Stimulated activated CD4-positive, alpha-beta T cell treated with anti-CD3 and anti-CD28 coated beads, Interleukin-4, amount 100 ng/mL, for 4 hours (primary cell): Measurements from ENCODE around the gene PHACTR1.

Experiments used
- DNase-seq, 2 experiments: peaks; one replicate each; pipeline ENCODE4 v3.0.0-alpha.2; 2020

Gene PHACTR1

GRCh38 chr6:13172291-13172690 lies 455.7 kb downstream of the PHACTR1 start:
- DNase-seq = no peak

- DNase-seq = no peak
Observed at GRCh38 chr6:13175087-13175486, 458.5 kb downstream of the PHACTR1 start.

GRCh38 chr6:13175759-13176158 lies 459.2 kb downstream of the PHACTR1 start:
- no peak for DNase-seq

- no peak for DNase-seq
Observed at GRCh38 chr6:13177664-13178063, 461.1 kb downstream of the PHACTR1 start.

- no peak for DNase-seq
Observed at GRCh38 chr6:13178107-13178506, 461.5 kb downstream of the PHACTR1 start.

GRCh38 chr6:13180538-13180937 lies 464.0 kb downstream of the PHACTR1 start:
- DNase-seq = no peak

- DNase-seq = no peak
Observed at GRCh38 chr6:13181393-13181792, 464.8 kb downstream of the PHACTR1 start.

GRCh38 chr6:13183415-13184088 lies 467.0 kb downstream of the PHACTR1 start:
- DNase-seq = no peak

GRCh38 chr6:13184089-13184468 lies 467.5 kb downstream of the PHACTR1 start:
- DNase-seq = no peak

- DNase-seq = no peak
Observed at GRCh38 chr6:13184547-13184946, 468.0 kb downstream of the PHACTR1 start.

- no peak for DNase-seq
Observed at GRCh38 chr6:13186861-13187260, 470.3 kb downstream of the PHACTR1 start.

GRCh38 chr6:13187692-13188091 lies 471.1 kb downstream of the PHACTR1 start:
- no peak for DNase-seq

- DNase-seq = no peak
Observed at GRCh38 chr6:13188306-13188705, 471.7 kb downstream of the PHACTR1 start.

- DNase-seq = no peak
Observed at GRCh38 chr6:13189710-13190109, 473.1 kb downstream of the PHACTR1 start.

- DNase-seq = no peak
Observed at GRCh38 chr6:13190376-13190775, 473.8 kb downstream of the PHACTR1 start.

- no peak for DNase-seq
Observed at GRCh38 chr6:13191461-13191860, 474.9 kb downstream of the PHACTR1 start.

GRCh38 chr6:13194852-13195251 lies 478.3 kb downstream of the PHACTR1 start:
- DNase-seq = no peak

GRCh38 chr6:13195803-13196202 lies 479.2 kb downstream of the PHACTR1 start:
- no peak for DNase-seq

GRCh38 chr6:13198168-13198567 lies 481.6 kb downstream of the PHACTR1 start:
- DNase-seq = no peak

- no peak for DNase-seq
Observed at GRCh38 chr6:13201336-13201735, 484.8 kb downstream of the PHACTR1 start.

- no peak for DNase-seq
Observed at GRCh38 chr6:13203145-13203544, 486.6 kb downstream of the PHACTR1 start.

GRCh38 chr6:13205106-13205505 lies 488.5 kb downstream of the PHACTR1 start:
- DNase-seq = no peak

GRCh38 chr6:13212096-13212495 lies 495.5 kb downstream of the PHACTR1 start:
- no peak for DNase-seq

- no peak for DNase-seq
Observed at GRCh38 chr6:13212538-13212937, 496.0 kb downstream of the PHACTR1 start.

- DNase-seq = no peak
Observed at GRCh38 chr6:13215390-13215789, 498.8 kb downstream of the PHACTR1 start.
